Embryonic facial prominence (tissue), 1 donor: ENCODE results near the gene RBBP6.
"Not testable (repeated sequence)": the region's sequence is repeated elsewhere in the genome, so short reads cannot be mapped to it uniquely, and the experiment has no call there.

ENCODE experiments used
- DNase-seq: peaks from one replicate; pipeline ENCODE4 v3.0.0-alpha.2; 2016; ENCODE audit errors: extremely low spot score

The RBBP6 gene

GRCh38 chr16:24539295-24539849 lies at the start of gene RBBP6:
Gene RBBP6 (plus strand): TSS chr16:24539566. CDS start chr16:24540627, 1,061 bp downstream.
- peak; percentile 92 for DNase-seq

DNA sequence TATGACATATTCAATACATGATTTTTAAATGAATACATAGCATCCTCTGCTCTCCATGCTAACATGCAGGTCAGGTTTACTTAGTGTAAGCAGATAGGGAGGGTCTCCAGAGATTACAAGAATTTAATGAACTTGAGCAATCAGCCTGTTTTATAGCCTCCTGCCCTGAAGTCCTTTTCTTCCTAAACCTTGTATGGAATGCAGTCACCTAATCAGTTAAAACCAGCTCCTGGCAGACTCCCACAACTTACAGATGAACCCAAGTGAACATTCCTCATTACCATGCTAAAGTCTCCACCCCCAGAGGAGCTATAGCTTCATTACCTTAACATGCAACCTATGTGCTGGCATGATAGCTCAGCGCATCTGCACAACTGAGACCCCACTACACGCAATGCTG lies 48.5 kb upstream of the RBBP6 start:
- DNase-seq, result no peak

DNA sequence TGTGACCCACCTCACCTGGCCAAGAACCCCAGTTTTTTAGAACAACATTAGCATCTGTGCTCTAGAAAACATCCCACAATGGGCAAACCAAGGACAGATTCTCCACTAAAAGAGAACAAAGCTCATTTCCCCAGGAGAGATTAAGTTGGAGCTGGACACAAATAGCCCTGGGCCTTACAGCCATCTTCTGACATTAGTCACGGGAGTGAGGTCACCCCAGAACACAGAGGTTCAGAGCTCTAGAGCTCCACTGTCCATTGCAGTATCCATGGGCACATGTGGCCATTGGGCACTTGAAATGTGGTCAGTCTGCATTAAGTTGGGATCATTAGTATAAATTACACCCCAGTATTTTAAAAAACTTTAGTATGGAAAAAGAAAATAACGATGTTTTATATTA lies 47.6 kb upstream of the RBBP6 start:
- DNase-seq, result no peak

DNA sequence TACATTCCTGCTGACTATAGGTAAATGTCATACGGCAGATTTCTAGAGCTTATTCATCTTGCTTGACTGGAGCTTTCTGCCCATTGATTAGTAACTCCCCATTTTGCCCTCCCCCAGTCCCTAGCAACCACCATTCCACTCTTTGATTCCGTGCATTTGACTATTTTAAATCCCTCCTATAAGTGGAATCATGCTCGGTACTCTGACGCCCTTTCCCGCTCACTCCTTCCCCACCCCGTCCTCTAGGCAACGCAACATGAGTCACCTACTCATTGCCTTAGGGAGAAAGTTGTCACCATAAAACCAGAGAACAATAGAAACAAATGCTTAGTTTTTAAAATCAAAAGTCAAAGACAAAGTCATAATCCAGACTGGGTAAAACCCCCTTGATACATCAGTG lies 45.5 kb upstream of the RBBP6 start:
- DNase-seq, result no peak

DNA sequence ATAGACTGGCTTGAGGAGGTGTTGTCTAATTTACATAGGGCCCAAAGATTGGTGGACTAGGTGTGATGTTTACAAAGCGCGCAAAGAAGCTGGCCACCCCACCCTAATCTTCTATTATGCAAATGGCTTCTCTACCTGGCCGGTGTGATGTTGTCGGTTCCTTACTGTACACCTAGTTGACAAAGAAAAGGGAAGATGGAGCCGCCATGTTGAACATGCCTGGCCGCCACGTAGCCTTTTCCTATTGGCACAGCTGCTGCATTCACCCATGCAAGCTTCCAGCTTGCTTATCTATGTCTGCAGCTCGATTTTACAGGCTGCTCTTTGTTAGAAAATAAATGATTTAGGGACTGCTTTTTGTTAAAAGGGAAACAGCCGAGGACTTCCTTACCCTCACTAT lies 44.2 kb upstream of the RBBP6 start:
- DNase-seq, result not testable (repeated sequence)

GRCh38 chr16:24497440-24497839 lies 41.9 kb upstream of the RBBP6 start:
- DNase-seq, result no peak

- DNase-seq, result no peak
Measured at GRCh38 chr16:24499193-24499814, 40.1 kb upstream of the RBBP6 start.

DNA sequence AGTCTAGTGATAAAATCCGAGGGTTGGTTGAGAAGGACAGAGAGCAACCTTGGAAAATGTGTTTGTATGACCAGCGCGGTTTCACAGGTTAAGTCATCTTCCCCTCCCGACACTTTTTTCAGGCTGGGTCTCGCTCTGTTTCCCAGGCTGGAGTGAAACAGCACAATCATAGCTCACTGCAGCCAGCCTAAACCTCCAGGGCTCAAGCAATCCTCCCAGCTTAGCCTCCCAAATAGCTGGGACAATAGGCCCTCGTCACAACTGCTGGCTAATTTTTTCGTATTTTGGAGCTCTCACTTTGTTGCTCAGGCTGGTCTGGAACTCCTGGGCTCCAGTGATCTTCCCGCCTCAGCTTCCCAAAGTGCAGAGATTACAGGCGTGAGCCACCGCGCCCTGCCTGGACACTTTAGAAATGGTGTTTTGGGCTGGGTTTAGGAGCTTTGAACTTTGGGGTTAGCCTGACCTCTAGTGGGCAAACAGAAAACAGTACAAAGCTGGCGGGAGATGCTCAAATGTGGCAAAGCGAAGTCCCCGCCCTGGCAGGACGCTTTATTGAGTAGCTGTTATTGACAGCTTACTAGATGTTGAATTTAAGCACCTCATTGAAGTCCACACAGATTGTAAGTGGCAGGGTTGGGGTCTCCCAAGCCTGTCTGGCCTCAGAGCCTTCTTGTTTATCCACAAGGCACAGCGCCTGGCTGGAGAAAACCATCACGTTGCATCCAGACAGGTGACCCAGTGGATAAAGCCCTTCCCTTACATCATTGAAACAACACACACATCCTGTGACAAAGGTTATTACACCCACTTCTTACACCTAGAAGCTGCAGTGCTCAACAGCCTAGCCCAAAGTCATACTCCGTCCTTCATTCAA lies 34.7 kb upstream of the RBBP6 start:
- DNase-seq, result peak; percentile 20

DNA sequence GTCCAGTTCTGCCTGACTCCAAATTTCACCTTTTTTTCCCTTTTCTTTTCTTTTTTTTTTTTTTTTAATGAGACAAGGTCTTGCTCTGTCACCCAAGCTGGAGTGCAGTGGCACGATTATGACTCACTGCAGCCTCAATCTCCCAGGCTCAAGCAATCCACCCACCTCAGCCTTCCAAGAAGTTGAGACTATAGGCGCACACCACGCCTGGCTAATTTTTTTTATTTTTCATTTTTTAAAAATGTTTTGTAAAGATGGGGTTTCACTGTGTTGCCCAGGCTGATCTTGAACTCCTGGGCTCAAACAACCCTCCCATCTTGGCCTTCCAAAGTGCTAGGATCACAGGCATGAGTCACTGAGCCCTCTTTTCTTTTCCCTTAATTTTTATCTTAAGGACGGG lies 33.4 kb upstream of the RBBP6 start:
- no peak for DNase-seq

GRCh38 chr16:24507959-24508480 lies 31.3 kb upstream of the RBBP6 start:
- no peak for DNase-seq

- DNase-seq, result no peak
Measured at GRCh38 chr16:24508614-24509013, 30.8 kb upstream of the RBBP6 start.

GRCh38 chr16:24509536-24509935 lies 29.8 kb upstream of the RBBP6 start:
- DNase-seq, result no peak

DNA sequence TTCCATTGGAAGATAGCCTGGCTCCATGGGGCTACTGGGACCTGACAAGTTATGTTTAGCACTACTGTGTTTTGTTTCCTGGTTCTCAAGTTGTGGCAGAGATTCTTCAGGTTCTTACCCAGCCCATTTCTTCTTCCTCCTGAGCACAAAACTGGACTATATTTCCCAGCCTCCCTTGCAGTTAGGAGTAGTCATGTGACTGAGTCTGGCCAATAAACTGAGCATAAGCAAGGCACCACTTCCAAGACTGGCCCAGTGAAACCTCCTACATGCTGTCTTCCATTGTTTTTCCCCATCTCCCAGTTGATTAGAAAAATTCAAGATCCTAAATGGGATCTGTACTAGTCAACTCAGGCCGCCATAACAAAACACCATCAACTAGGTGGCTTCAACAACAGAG lies 28.2 kb upstream of the RBBP6 start:
- DNase-seq, result no peak

DNA sequence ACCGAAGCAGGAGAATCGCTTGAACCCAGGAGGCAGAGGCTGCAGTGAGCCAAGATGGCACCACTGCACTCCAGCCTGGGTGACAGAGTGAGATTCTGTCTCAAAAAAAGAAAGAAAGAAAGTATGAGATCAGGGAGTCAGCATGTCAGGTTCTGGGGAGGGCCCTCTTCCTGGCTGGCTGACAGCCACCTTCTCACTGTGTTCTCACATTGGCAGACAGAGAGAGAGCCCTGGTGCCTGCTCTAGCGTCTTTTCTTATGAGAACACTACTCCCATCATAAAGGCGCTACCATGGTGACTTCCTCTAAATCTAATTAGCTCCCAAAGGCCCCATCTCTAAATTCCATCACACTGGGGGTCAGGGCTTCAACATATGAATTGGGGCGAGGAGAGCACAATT lies 27.6 kb upstream of the RBBP6 start:
- no peak for DNase-seq

DNA sequence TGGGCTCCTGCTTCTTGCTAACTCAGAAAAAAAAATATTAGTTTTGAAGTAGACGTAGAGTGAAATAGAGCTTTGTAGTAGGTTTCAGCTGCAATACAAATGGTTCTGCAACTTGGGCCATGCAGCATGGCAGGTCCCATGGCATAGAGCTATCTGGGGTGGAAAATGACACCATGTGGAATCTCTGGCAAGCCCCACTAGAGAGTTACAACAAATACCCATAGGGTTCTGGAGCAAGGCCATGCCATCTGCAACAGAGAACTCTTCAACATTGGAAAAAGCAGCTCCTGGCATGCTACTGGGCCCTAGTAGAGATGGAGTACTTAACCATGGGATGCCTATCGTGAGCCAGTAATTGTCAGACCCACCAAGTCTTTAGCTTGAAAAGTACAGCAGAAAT lies 25.3 kb upstream of the RBBP6 start:
- DNase-seq, result no peak

DNA sequence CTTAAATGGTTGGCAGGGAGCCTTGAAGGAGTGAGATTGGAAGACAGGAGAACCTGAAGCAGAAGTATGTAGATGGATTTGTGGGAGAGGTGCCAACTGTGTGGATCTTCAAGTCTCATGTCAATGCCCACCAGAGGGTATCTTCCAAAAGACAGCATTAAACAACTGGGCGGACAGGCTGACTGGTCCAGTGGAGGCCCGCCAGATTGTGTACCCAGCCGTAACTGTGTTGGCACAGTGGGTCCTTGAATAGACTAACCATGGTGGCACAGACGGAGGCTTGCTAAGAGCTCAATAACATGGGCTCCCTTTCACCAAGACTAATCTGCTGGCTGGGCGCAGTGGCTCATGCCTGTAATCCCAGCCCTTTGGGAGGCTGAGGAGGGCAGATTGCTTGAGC lies 24.2 kb upstream of the RBBP6 start:
- DNase-seq, result no peak

DNA sequence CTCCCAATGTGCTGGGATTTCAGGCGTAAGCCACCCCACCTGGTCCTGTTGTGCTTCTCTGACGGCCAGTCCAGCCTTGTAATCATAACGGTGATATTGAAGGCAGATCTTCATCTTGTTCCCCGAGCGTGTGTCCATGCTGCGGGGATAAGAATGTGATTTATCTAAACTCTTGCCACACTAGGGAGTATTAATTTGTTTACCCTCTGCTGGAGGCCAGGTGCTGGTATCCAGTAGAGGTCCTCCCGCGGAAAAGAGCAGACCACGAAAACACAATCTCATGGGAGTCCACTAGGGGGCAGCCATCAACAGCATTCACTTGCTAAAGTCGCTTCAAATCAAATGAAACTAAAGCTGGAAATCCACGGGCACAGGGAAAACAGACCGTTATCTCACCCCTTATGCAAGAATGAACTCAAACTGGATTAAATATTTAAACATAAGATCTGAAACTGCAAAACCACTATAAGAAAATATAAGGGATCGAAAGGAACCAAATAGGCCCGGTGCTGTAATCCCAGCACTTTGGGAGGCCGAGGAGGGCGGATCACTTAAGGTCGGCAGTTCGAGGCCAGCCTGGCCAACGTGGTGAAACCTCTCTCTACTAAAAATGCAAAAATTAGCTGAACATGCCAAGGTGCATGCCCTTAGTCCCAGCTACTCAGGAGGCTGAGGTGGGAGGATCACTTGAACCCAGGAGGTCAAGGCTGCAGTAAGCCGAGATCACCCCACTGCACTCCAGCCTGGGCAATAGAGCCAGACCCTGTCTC lies 22.3 kb upstream of the RBBP6 start:
- DNase-seq, result peak; percentile 63

GRCh38 chr16:24518498-24518897 lies 20.9 kb upstream of the RBBP6 start:
- DNase-seq, result no peak

DNA sequence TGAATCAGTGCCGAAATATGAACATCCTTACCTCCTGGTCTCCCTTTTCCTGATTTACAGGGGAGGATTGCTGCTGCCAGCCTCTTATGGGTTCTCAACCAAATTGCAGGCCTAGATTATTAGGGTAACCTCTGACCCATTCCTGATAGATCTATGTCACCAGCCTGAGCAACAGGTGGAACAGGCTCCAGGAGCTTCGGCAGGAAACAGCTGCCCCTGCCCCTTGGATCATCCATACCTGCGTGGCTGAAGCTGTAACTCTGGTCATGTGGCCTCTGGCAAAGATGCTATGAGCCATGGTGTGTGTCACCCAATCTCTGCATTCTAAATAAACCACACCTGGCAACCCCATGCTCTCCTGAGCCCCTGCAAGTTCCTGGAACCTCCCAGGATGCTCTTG lies 18.4 kb upstream of the RBBP6 start:
- DNase-seq, result no peak

DNA sequence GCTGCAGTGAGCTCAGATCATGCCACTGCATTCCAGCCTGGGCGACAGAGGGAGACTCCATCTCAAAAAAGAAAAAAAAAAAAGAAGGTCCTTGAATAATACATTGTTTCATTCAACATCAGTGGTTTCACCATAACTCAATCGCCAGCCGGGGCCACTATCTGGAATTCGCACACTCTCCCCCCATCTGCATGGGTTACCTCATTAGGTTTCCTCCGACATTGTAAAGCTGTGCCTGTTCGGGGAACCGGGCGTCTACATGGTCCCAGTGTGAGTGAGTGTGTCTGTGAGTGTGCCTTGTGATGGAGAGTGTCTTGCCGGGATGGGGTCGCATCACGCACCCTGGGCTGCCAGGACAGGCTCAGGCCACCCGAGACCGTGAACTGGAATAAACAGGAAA lies 16.6 kb upstream of the RBBP6 start:
- no peak for DNase-seq

DNA sequence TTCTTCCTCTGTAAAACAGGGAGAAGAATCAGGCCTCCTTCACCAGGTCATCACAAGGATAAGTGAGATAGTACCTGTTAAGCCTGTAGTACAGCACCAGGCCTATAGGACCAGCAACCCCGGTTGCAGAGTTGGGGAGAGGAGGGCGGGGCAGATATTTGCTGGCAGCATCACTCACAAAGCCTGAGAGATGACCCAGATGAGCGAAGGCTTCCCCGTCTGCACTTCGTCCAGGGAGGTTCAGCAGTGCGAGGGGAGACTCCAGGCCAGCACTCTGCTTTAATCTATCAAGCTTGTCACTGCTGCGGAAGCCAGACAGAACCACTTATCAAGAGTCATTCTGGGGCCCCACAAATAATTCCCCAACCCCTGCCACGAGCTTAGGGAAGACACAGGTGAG lies 15.8 kb upstream of the RBBP6 start:
- DNase-seq, result no peak
